Stomach (tissue), 9 donors: ENCODE measurements around the gene RNF115. TPM values are rescaled to one million over a fixed set of nuclear protein-coding genes. Genes with fewer than 3 reads are reported as not detected.
"Not testable (repeated sequence)": the region's sequence is repeated elsewhere in the genome, so short reads cannot be mapped to it uniquely, and the experiment has no call there.

Source experiments
- DNase-seq, 2 donors: peaks; one replicate each; pipeline versions ENCODE4 v3.0.0 to v3.0.0-alpha.2; 2013 to 2019
- H3K27ac ChIP-seq, 5 donors: fragments of 200-600 bp in 4 of 5; sonication (generic) in 4 of 5; one replicate each; pipeline ENCODE4 v1.5.1; 2013 to 2019; ENCODE audit warnings: mild to moderate bottlenecking in 1 of 5, moderate library complexity in 1 of 5
- H3K27me3 ChIP-seq, 3 donors: fragments of 200-600 bp; sonication (generic); one replicate each; pipeline ENCODE4 v1.5.1; 2017 to 2019; ENCODE audit warnings: mixed run types in 1 of 3
- H3K36me3 ChIP-seq, 4 donors: fragments of 200-600 bp; sonication (generic); 1 replicate in 3 of 4; 2 replicates in 1 of 4; pipeline ENCODE4 v1.5.1; 2016 to 2019
- H3K4me1 ChIP-seq, 4 donors: fragments of 200-600 bp; sonication (generic); one replicate each; pipeline ENCODE4 v1.5.1; 2016 to 2019
- H3K4me3 ChIP-seq, 4 donors: fragments of 200-600 bp; sonication (generic) in 3 of 4; one replicate each; pipeline ENCODE4 v1.5.1; 2016 to 2019; ENCODE audit warnings: mild to moderate bottlenecking in 1 of 4
- H3K9me3 ChIP-seq, 4 donors: fragments of 200-600 bp; sonication (generic); one replicate each; pipeline ENCODE4 v1.5.1; 2016 to 2019
- EP300 ChIP-seq: sonication (generic); formaldehyde crosslinking; IDR thresholded peaks from one replicate; pipeline ENCODE4 v1.6.1; 2017; ENCODE audit warnings: antibody characterized with exemption
- POLR2A ChIP-seq, 4 donors: fragments of 450-650 bp; IDR thresholded peaks; one replicate each; pipeline ENCODE4 v1.6.1; 2016; ENCODE audit warnings: antibody characterized with exemption in 4 of 4, control low read depth in 2 of 4, mild to moderate bottlenecking in 1 of 4, moderate library complexity in 1 of 4
- POLR2AphosphoS5 ChIP-seq, 3 donors: sonication (generic); formaldehyde crosslinking; IDR thresholded peaks; one replicate each; pipeline ENCODE4 v1.6.1; 2016; ENCODE audit warnings: antibody characterized with exemption in 3 of 3
- WGBS, 5 donors: extraction: QIAGEN DNeasy Blood & Tissue Kit in 3 of 5; methylation state at CpG; one replicate each; pipeline versions ENCODE4 v1.1.5 to v1.1.7; 2013 to 2018; 5-methylcytosine and 5-hydroxymethylcytosine counted together
- intact Hi-C: fragments of 100-400 bp; cut with DNase I; formaldehyde crosslinking; loops from one replicate; pipeline ENCODE4 v1.15.1; 2023; ENCODE audit warnings: low total_unique reads
- polyA plus RNA-seq, 3 donors: library from polyadenylated mRNA; stranded (reverse); fragments of 200-250 nt; gene quantifications; one replicate each; pipeline ENCODE4 v1.2.3, GENCODE V29; 2013
- total RNA-seq, 5 donors: library from RNA; depleted of rRNA; stranded (reverse); fragments of >200 nt; gene quantifications; one replicate each; pipeline versions ENCODE4 v1.1.0 to v1.2.3, GENCODE V29; 2014 to 2016
- TF ChIP-seq, protein P1 (sequence below), 7 experiments: fragments of 450-650 bp in 4 of 7; fragments of 200-600 bp in 3 of 7; sonication (generic) in 3 of 7; IDR thresholded peaks; one replicate each; pipeline ENCODE4 v1.5.1; 2016 to 2019; ENCODE audit warnings: antibody characterized with exemption in 7 of 7, control low read depth in 2 of 7, mild to moderate bottlenecking in 1 of 7
- donor health status: healthy with polysubstance abuse.
- donor health status: Bipolar disorder and iron deficiency.
- donor health status: healthy.

Gene RNF115
- total and polyA plus RNA-seq, 8 donors, result 4.8 to 44.1 (median 12.6) TPM

DNA sequence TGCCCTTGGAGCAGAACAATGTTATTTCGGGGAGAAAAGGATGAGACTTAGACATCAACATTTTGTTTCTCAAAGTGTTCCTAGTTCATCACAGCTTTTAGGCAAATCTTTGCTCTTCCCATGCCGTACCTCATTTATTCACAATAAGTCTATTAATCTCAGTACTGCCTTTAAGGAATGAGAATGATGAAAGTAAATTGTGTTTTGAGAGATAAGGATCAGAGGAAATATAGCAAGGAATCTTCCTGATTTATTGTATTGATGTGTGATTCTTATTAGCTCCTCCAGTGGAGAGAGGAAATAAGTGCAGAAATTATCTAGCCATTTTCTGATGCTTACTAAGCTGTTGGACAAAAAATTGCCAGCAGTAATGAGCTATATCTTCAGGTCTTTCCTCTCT lies 2.1 kb upstream of the RNF115 start:
- Histone ChIP-seq H3K27ac (no peak overlapping the region), H3K4me1 (peaks cover 8 to 28% (median 11%) of the 10 kb centered on the region in 4 donors), H3K4me3 (no peak overlapping the region), H3K36me3 (peaks cover 43 to 54% (median 53%) of the 10 kb centered on the region in 4 donors), H3K9me3 (no peaks in the 10 kb centered on the region), H3K27me3 (no peaks in the 10 kb centered on the region)
- intact Hi-C loops, result no loop called here
- DNase-seq, result no peak
- TF ChIP-seq POLR2A (IDR thresholded peaks at IDR 0.05) (no peak), POLR2AphosphoS5 (IDR thresholded peaks at IDR 0.05) (no peak), EP300 (no peak)
- TF ChIP-seq, protein P1, sequence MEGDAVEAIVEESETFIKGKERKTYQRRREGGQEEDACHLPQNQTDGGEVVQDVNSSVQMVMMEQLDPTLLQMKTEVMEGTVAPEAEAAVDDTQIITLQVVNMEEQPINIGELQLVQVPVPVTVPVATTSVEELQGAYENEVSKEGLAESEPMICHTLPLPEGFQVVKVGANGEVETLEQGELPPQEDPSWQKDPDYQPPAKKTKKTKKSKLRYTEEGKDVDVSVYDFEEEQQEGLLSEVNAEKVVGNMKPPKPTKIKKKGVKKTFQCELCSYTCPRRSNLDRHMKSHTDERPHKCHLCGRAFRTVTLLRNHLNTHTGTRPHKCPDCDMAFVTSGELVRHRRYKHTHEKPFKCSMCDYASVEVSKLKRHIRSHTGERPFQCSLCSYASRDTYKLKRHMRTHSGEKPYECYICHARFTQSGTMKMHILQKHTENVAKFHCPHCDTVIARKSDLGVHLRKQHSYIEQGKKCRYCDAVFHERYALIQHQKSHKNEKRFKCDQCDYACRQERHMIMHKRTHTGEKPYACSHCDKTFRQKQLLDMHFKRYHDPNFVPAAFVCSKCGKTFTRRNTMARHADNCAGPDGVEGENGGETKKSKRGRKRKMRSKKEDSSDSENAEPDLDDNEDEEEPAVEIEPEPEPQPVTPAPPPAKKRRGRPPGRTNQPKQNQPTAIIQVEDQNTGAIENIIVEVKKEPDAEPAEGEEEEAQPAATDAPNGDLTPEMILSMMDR (IDR thresholded peaks at IDR 0.05), result no peak
- WGBS, 5 donors, result 94 to 99% (median 97%) methylated on average over 2 of the region's 2 CpGs

DNA sequence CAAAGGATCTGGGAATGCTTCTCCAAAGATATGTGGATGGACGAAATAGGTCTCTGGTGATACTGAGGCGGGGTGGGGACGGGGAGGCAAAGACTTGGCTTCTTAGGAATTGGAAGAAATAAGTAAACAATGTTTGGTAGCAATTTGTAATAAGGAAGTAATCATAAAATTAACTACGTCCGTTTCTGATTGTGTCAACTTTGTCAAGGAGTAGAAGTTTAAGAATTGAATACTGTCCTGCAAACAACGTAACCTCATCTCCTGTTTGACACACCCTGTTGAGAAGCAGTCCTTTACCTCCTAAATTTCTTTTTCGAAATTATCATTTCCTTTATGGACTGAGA lies 576 bp upstream of the RNF115 start:
- 0 to 1% (median 1%) methylated on average over 7 of the region's 7 CpGs for WGBS, 5 donors

DNA sequence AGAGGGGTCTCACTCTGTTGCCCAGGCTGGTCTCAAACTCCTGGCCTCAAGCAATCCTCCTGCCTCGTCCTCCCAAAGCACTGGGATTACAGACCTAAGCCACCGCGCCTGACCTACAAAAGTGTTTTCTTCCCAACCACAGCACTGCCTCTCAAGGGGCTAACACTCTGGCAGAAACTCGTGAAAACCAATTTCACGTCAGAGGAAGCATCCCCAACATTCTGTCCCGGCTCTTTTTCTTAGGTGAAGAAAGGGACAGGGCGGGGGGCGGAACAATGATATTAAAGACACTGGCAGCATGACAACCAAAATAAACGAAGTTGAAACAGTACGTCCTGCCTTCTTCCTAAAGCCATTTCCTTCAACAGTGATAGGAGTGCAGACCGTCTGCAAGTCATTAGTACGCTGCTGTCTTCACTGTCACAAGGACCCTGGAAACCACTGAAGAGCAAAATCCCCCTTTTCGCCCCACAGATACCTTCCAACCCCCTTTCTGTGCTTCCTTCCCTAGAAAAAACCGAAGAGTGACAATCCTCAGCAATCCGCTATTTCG lies 1.0 kb downstream of the RNF115 start:
- H3K27me3 ChIP-seq, intact Hi-C loops, H3K9me3 ChIP-seq, DNase-seq: not testable (repeated sequence)
- H3K4me3 ChIP-seq, result peak overlapping the region in 3 of 4 donors; percentile 21 to 77 (median 75)
- peaks cover 16 to 23% (median 21%) of the 10 kb centered on the region in 4 donors for H3K36me3 ChIP-seq
- WGBS, 5 donors, result 0 to 34% (median 5%) methylated on average over 2 to 4 of the region's 16 CpGs; no CpG with 5 or more reads in 1 of the 5 donors
- peak overlapping the region in 1 of 5 donors; percentile 94 for H3K27ac ChIP-seq
- peaks cover 8 to 35% (median 14%) of the 10 kb centered on the region in 4 donors for H3K4me1 ChIP-seq

More for the DNA sequence above, 576 bp upstream of the RNF115 start:
- H3K36me3 ChIP-seq, result peaks cover 31 to 39% (median 37%) of the 10 kb centered on the region in 4 donors
- H3K27me3 ChIP-seq, result no peaks in the 10 kb centered on the region
- intact Hi-C loops, result no loop called here
- H3K9me3 ChIP-seq, result no peaks in the 10 kb centered on the region
- no peak for DNase-seq
- H3K4me3 ChIP-seq, result peak overlapping the region; percentile 67 to 77 (median 74)
- TF ChIP-seq EP300, result no peak
- TF ChIP-seq, protein P1 (IDR thresholded peaks at IDR 0.05), result no peak
- no peak for TF ChIP-seq POLR2A (IDR thresholded peaks at IDR 0.05)
- TF ChIP-seq POLR2AphosphoS5 (IDR thresholded peaks at IDR 0.05), result no peak
- H3K4me1 ChIP-seq, result peaks cover 8 to 32% (median 12%) of the 10 kb centered on the region in 4 donors
- H3K27ac ChIP-seq, result peak overlapping the region; percentile 90 to 95 (median 94)

DNA sequence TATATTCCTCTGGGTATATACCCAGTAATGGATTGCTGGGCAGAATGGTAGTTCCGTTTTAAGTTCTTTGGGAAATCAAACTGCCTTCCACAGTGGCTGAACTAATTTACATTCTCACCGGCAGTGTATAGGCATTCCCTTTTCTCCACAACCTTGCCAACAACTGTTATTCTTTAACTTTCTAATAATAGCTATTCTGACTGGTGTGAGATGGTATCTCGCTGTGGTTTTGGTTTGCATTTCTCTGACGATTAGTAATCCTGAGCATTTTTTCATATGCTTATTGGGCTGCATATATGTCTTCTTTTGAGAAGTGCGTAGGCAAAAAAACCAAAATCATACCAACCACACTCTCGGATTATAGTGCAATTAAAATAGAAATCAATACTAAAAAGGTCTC lies 5.8 kb downstream of the RNF115 start:
- H3K4me3 ChIP-seq, H3K27me3 ChIP-seq, H3K36me3 ChIP-seq, H3K9me3 ChIP-seq, intact Hi-C loops, DNase-seq: not testable (repeated sequence)
- WGBS, 5 donors, result 15 to 29% (median 20%) methylated on average over 2 to 4 of the region's 6 CpGs
- H3K4me1 ChIP-seq, result peaks cover 0 to 12% (median 5%) of the 10 kb centered on the region in 4 donors
- peak overlapping the region in 2 of 5 donors; percentile 34 to 43 for H3K27ac ChIP-seq

DNA sequence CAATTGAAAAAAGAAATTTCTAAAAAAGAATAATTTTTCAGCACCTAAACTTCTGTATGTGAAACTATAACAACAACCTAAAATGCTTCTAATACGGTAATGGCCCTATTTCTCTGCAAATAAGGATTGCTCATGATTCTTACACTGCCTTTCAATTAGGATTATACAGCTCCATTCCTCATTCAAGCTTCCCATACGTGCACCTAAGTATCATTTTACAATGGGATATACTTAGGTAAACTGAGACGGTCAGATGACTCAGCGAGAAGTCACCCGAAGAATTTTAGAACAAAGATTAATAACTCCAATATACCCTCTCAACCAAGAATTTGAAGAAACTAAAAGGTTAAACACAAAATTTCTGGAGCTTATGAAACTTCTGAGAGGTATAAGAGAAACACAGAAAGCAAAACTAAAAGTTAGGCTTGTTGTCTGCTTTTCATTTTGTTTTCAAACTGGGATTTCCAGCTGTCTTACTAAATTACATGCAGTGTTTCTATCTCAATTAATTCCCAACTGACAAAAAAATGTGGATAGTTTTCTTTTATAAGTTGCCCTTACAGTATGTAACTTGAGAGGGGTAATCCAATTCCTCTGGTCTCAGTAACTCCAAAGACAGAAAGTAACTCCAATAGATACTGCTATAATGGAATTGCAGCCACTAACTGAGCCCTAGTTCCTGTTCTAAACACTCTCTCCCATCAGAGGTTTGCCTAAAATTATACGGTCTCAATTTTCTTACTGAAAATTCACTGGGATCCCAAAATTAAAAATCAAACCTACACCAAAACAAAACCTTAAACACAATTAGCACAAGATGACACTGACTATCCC lies 10.7 kb downstream of the RNF115 start:
- H3K4me1 ChIP-seq, result peaks cover 0 to 16% (median 4%) of the 10 kb centered on the region in 4 donors
- H3K27me3 ChIP-seq, DNase-seq, H3K4me3 ChIP-seq, H3K9me3 ChIP-seq, H3K36me3 ChIP-seq, H3K27ac ChIP-seq, intact Hi-C loops: not testable (repeated sequence)
- 57 to 84% (median 72%) methylated on average over 5 to 6 of the region's 6 CpGs for WGBS, 5 donors

DNA sequence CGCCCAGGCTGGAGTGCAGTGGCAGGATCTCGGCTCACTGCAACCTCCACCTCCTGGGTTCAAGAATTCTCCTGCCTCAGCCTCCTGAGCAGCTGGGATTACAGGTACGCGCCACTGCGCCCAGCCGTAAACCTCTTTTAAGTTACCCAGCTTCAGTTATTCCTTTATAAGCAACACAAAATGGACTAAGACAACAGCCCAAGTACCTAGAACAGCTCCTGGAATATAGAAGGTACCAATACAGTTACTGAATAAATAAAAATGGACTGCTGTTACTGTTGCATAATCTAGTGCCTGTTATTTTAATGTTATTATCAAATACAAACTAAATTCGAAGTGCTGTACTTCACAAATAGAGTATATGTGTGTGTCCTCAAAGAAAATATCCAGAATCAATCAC lies 17.1 kb downstream of the RNF115 start:
- no peaks in the 10 kb centered on the region for H3K9me3 ChIP-seq
- TF ChIP-seq POLR2A (IDR thresholded peaks at IDR 0.05), result no peak
- TF ChIP-seq, protein P1 (IDR thresholded peaks at IDR 0.05), result no peak
- TF ChIP-seq EP300, result no peak
- TF ChIP-seq POLR2AphosphoS5 (IDR thresholded peaks at IDR 0.05), result no peak
- no peak overlapping the region for H3K4me3 ChIP-seq
- H3K4me1 ChIP-seq, result peaks cover 4 to 58% (median 27%) of the 10 kb centered on the region in 4 donors
- WGBS, 5 donors, result 85 to 95% (median 89%) methylated on average over 7 of the region's 7 CpGs
- H3K27me3 ChIP-seq, result no peaks in the 10 kb centered on the region
- H3K27ac ChIP-seq, result no peak overlapping the region
- intact Hi-C loops, result no loop called here
- DNase-seq, result no peak
- no peaks in the 10 kb centered on the region for H3K36me3 ChIP-seq
